HepG2 (cell line): ENCODE measurements around the gene PEX12. TPM values are rescaled to one million over a fixed set of nuclear protein-coding genes. Genes with fewer than 3 reads are reported as not detected.

Experiments
- HOXA3 ChIP-seq: sonication (generic); formaldehyde crosslinking; IDR thresholded peaks from 2 replicates; pipeline ENCODE4 v1.5.0; 2020; ENCODE audit warnings: missing genetic modification reagents
- KLF9 ChIP-seq: IDR thresholded peaks from 2 replicates; pipeline ENCODE4 v1.6.1; 2016; ENCODE audit warnings: low read depth
- RORA ChIP-seq: sonication (generic); formaldehyde crosslinking; IDR thresholded peaks from 2 replicates; pipeline ENCODE4 v1.5.0; 2020; ENCODE audit warnings: mild to moderate bottlenecking, missing genetic modification reagents, moderate library complexity
- ZBTB3 ChIP-seq: sonication (generic); formaldehyde crosslinking; IDR thresholded peaks from 2 replicates; pipeline ENCODE4 v1.4.0; 2020; ENCODE audit warnings: low read depth, mild to moderate bottlenecking, moderate library complexity, missing genetic modification reagents, borderline replicate concordance
- ZIK1 ChIP-seq: sonication (generic); formaldehyde crosslinking; IDR thresholded peaks from 2 replicates; pipeline ENCODE4 v1.5.0; 2020; ENCODE audit warnings: mild to moderate bottlenecking, low read depth, missing genetic modification reagents, borderline replicate concordance
- ZNF331 ChIP-seq: sonication (generic); formaldehyde crosslinking; IDR thresholded peaks from 2 replicates; pipeline ENCODE4 v1.4.0; 2020; ENCODE audit warnings: missing genetic modification reagents
- ZNF616 ChIP-seq: sonication (generic); formaldehyde crosslinking; IDR thresholded peaks from 2 replicates; pipeline ENCODE4 v1.5.0; 2020; ENCODE audit warnings: low read depth, mild to moderate bottlenecking, missing genetic modification reagents
- polyA plus RNA-seq, 8 experiments: library from polyadenylated mRNA; depleted of rRNA in 3 of 8; stranded (reverse) in 7 of 8; unstranded in 1 of 8; fragments of >200 nt; fragmentation: Illumina TruSeq in 4 of 8; extraction: Trizol in 4 of 8; gene quantifications; 2 replicates each; pipeline versions ENCODE4 v1.2.1 to v1.2.3, GENCODE V29; 2011 to 2016; ENCODE audit warnings: low read depth in 4 of 8, missing spikeins in 1 of 8, mixed read lengths in 1 of 8; ENCODE audit not compliant: insufficient read depth in 1 of 8
- total RNA-seq, 5 experiments: library from RNA; depleted of rRNA; stranded (reverse); fragments of >200 nt; fragmentation: Illumina TruSeq; extraction: Trizol; gene quantifications; 2 replicates each; pipeline ENCODE4 v1.2.3, GENCODE V29; 2016; ENCODE audit warnings: low read depth in 1 of 5
- TF ChIP-seq, protein P1 (sequence below), 2 experiments: sonication (generic) in 1 of 2; formaldehyde crosslinking in 1 of 2; IDR thresholded peaks; 2 replicates each; pipeline versions ENCODE4 v1.4.0 to v1.6.1; 2016 to 2020; ENCODE audit warnings: borderline replicate concordance in 1 of 2, low read depth in 1 of 2, mild to moderate bottlenecking in 1 of 2, missing genetic modification reagents in 1 of 2
- TF ChIP-seq, protein P2 (sequence below), 2 experiments: fragments of 450-650 bp in 1 of 2; sonication (generic) in 1 of 2; formaldehyde crosslinking in 1 of 2; IDR thresholded peaks; 2 replicates each; pipeline versions ENCODE4 v1.6.1 to v1.8.0; 2016 to 2022; ENCODE audit warnings: antibody characterized with exemption in 1 of 2, mild to moderate bottlenecking in 1 of 2, missing genetic modification reagents in 1 of 2
- TF ChIP-seq, protein P3 (sequence below): IDR thresholded peaks from 2 replicates; pipeline ENCODE4 v1.6.1; 2012; ENCODE audit warnings: low read length, improper control_type of control experiment

The PEX12 gene
- total and polyA plus RNA-seq, 2 of the 13 experiments (the other 11 are each of a cell fraction or from before 2014, with no cell fraction given): 5.1 to 11.9 TPM

DNA sequence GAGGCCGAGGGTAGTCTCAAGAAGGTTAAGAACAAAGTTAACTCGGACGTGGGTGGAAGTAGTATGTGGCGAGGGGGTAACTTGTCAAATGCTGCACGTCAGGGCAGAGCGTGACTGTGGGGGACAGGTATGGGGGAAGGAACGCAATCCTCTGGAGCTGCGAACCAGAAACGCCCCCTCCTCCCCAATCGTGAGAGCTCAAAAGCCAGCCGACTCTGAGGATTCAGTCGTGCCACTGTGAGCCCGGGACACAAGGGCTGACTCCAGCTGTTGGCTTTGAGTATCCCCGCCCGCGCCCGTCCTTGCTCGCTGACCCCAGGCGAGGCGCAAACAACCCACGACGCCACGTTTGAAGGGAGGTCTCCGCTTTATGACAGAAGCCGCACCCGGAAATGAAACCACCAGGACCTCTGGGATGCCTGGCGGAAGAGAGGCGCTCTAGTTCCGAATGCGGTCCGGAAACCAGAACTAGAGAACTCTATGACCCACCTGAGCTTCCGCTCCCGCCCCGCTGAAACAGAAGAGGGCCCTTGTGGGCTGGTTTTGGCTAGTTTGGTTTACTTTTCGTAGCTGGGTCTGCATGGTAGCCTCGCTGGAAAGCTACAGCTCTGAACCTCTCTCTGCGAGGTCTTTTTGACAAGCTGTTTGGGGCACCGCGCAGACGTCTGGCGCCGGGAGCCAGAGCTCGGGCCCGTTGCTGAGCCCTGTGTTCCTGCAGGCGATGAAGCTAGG, at the start of gene PEX12 (continued):
- TF ChIP-seq ZNF616 (no peak), KLF9 (CRISPR knock-in tag) (no peak), ZIK1 (CRISPR knock-in tag) (no peak), HOXA3 (CRISPR knock-in tag) (peak; percentile 99), ZNF331 (CRISPR knock-in tag) (peak; percentile 85), RORA (CRISPR knock-in tag) (no peak), ZBTB3 (CRISPR knock-in tag) (0 out of 2 replicates have a peak, but pooled peaks have one; percentile 69)
- TF ChIP-seq, protein P1, sequence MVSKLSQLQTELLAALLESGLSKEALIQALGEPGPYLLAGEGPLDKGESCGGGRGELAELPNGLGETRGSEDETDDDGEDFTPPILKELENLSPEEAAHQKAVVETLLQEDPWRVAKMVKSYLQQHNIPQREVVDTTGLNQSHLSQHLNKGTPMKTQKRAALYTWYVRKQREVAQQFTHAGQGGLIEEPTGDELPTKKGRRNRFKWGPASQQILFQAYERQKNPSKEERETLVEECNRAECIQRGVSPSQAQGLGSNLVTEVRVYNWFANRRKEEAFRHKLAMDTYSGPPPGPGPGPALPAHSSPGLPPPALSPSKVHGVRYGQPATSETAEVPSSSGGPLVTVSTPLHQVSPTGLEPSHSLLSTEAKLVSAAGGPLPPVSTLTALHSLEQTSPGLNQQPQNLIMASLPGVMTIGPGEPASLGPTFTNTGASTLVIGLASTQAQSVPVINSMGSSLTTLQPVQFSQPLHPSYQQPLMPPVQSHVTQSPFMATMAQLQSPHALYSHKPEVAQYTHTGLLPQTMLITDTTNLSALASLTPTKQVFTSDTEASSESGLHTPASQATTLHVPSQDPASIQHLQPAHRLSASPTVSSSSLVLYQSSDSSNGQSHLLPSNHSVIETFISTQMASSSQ (IDR thresholded peaks at IDR 0.05; ENCODE audit: low read depth): 0 out of 2 replicates have a peak, but pooled peaks have one; percentile 29
- TF ChIP-seq, protein P1 (CRISPR knock-in tag; IDR thresholded peaks at IDR 0.05; ENCODE audit: borderline replicate concordance): peak; percentile 72; the same call in 1 of the 2 replicates
- TF ChIP-seq, protein P2, sequence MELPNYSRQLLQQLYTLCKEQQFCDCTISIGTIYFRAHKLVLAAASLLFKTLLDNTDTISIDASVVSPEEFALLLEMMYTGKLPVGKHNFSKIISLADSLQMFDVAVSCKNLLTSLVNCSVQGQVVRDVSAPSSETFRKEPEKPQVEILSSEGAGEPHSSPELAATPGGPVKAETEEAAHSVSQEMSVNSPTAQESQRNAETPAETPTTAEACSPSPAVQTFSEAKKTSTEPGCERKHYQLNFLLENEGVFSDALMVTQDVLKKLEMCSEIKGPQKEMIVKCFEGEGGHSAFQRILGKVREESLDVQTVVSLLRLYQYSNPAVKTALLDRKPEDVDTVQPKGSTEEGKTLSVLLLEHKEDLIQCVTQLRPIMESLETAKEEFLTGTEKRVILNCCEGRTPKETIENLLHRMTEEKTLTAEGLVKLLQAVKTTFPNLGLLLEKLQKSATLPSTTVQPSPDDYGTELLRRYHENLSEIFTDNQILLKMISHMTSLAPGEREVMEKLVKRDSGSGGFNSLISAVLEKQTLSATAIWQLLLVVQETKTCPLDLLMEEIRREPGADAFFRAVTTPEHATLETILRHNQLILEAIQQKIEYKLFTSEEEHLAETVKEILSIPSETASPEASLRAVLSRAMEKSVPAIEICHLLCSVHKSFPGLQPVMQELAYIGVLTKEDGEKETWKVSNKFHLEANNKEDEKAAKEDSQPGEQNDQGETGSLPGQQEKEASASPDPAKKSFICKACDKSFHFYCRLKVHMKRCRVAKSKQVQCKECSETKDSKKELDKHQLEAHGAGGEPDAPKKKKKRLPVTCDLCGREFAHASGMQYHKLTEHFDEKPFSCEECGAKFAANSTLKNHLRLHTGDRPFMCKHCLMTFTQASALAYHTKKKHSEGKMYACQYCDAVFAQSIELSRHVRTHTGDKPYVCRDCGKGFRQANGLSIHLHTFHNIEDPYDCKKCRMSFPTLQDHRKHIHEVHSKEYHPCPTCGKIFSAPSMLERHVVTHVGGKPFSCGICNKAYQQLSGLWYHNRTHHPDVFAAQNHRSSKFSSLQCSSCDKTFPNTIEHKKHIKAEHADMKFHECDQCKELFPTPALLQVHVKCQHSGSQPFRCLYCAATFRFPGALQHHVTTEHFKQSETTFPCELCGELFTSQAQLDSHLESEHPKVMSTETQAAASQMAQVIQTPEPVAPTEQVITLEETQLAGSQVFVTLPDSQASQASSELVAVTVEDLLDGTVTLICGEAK (IDR thresholded peaks at IDR 0.05): peak; percentile 63; the same call in 1 of the 2 replicates
- TF ChIP-seq, protein P2 (CRISPR knock-in tag; IDR thresholded peaks at IDR 0.05): peak; percentile 84
- TF ChIP-seq, protein P3, sequence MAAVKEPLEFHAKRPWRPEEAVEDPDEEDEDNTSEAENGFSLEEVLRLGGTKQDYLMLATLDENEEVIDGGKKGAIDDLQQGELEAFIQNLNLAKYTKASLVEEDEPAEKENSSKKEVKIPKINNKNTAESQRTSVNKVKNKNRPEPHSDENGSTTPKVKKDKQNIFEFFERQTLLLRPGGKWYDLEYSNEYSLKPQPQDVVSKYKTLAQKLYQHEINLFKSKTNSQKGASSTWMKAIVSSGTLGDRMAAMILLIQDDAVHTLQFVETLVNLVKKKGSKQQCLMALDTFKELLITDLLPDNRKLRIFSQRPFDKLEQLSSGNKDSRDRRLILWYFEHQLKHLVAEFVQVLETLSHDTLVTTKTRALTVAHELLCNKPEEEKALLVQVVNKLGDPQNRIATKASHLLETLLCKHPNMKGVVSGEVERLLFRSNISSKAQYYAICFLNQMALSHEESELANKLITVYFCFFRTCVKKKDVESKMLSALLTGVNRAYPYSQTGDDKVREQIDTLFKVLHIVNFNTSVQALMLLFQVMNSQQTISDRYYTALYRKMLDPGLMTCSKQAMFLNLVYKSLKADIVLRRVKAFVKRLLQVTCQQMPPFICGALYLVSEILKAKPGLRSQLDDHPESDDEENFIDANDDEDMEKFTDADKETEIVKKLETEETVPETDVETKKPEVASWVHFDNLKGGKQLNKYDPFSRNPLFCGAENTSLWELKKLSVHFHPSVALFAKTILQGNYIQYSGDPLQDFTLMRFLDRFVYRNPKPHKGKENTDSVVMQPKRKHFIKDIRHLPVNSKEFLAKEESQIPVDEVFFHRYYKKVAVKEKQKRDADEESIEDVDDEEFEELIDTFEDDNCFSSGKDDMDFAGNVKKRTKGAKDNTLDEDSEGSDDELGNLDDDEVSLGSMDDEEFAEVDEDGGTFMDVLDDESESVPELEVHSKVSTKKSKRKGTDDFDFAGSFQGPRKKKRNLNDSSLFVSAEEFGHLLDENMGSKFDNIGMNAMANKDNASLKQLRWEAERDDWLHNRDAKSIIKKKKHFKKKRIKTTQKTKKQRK: no peak
